SU-DHL-6 (cell line): ENCODE measurements around the gene GPATCH4.

ENCODE experiments used
- H2AFZ ChIP-seq: fragments of 200-600 bp; sonication (generic); 2 replicates; pipeline ENCODE4 v1.6.1; 2014; ENCODE audit warnings: low read depth, mild to moderate bottlenecking, moderate library complexity, mixed read lengths, antibody characterized with exemption, low read length; ENCODE audit not compliant: severe bottlenecking
- H3F3A ChIP-seq: fragments of 200-600 bp; shearing (Covaris generic); 2 replicates; pipeline ENCODE4 v1.6.0; 2016; ENCODE audit warnings: antibody characterized with exemption, mild to moderate bottlenecking; ENCODE audit not compliant: insufficient read depth
- H3K27ac ChIP-seq: fragments of 200-600 bp; sonication (generic); 2 replicates; pipeline ENCODE4 v1.5.1; 2016; ENCODE audit warnings: low read depth, mild to moderate bottlenecking, low read length, moderate library complexity, mixed read lengths
- H3K27me3 ChIP-seq: fragments of 200-600 bp; sonication (generic), shearing (Covaris generic); 2 replicates; pipeline ENCODE4 v1.6.0; 2014; ENCODE audit warnings: mild to moderate bottlenecking, low read length
- H3K36me3 ChIP-seq: fragments of 200-600 bp; sonication (generic); 2 replicates; pipeline ENCODE4 v1.6.1; 2014; ENCODE audit warnings: mild to moderate bottlenecking, low read length, mixed read lengths
- H3K4me2 ChIP-seq: fragments of 300-600, 200-600 bp; shearing (Covaris generic), sonication (generic); 2 replicates; pipeline ENCODE4 v1.6.0; 2014; ENCODE audit warnings: low read length, low read depth, mild to moderate bottlenecking; ENCODE audit not compliant: poor library complexity, severe bottlenecking
- H3K4me3 ChIP-seq: fragments of 200-600 bp; sonication (generic); 2 replicates; pipeline ENCODE4 v1.5.1; 2014; ENCODE audit warnings: antibody characterized with exemption, low read length, mild to moderate bottlenecking, mixed read lengths; ENCODE audit not compliant: insufficient read depth, poor library complexity, severe bottlenecking
- H3K79me2 ChIP-seq: fragments of 200-600 bp; sonication (generic); 2 replicates; pipeline ENCODE4 v1.6.1; 2014; ENCODE audit warnings: mild to moderate bottlenecking, low read length, moderate library complexity; ENCODE audit not compliant: insufficient read depth
- H3K9ac ChIP-seq: fragments of 200-600 bp; sonication (generic); 2 replicates; pipeline ENCODE4 v1.7.0; 2014; ENCODE audit warnings: mild to moderate bottlenecking, low read length
- H3K9me2 ChIP-seq: fragments of 200-600 bp; sonication (generic); replicated peaks from 2 replicates; pipeline ENCODE4 v1.6.1; 2014; ENCODE audit warnings: low read length; ENCODE audit not compliant: insufficient read depth
- H3K9me3 ChIP-seq: fragments of 200-600 bp; sonication (generic); 2 replicates; pipeline ENCODE4 v1.6.1; 2014; ENCODE audit warnings: low read length, mixed read lengths; ENCODE audit not compliant: insufficient read depth
- H4K20me1 ChIP-seq: fragments of 200-600 bp; sonication (generic); 2 replicates; pipeline ENCODE4 v1.6.1; 2014; ENCODE audit warnings: low read depth, mild to moderate bottlenecking, antibody characterized with exemption, low read length, moderate library complexity, mixed read lengths
- EZH2phosphoT487 ChIP-seq: fragments of 200-600 bp; sonication (generic), shearing (Covaris generic); conservative IDR thresholded peaks from 2 replicates; pipeline ENCODE4 v1.6.1; 2018; ENCODE audit warnings: mild to moderate bottlenecking, antibody characterized with exemption, low read length, moderate library complexity, mixed read lengths
- TF ChIP-seq, protein P1 (sequence below): fragments of 200-600 bp; sonication (generic); IDR thresholded peaks from one replicate; pipeline ENCODE4 v1.5.1; 2017; ENCODE audit warnings: antibody characterized with exemption, mild to moderate bottlenecking, low read length, moderate library complexity; ENCODE audit not compliant: insufficient read depth, poor library complexity, severe bottlenecking

Gene GPATCH4

GRCh38 chr1:156559086-156559796, 42.0 kb downstream of the GPATCH4 start:
- no peak overlapping the region for H3K9ac ChIP-seq
- TF ChIP-seq, protein P1, sequence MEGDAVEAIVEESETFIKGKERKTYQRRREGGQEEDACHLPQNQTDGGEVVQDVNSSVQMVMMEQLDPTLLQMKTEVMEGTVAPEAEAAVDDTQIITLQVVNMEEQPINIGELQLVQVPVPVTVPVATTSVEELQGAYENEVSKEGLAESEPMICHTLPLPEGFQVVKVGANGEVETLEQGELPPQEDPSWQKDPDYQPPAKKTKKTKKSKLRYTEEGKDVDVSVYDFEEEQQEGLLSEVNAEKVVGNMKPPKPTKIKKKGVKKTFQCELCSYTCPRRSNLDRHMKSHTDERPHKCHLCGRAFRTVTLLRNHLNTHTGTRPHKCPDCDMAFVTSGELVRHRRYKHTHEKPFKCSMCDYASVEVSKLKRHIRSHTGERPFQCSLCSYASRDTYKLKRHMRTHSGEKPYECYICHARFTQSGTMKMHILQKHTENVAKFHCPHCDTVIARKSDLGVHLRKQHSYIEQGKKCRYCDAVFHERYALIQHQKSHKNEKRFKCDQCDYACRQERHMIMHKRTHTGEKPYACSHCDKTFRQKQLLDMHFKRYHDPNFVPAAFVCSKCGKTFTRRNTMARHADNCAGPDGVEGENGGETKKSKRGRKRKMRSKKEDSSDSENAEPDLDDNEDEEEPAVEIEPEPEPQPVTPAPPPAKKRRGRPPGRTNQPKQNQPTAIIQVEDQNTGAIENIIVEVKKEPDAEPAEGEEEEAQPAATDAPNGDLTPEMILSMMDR: no peak
- no peak for TF ChIP-seq EZH2phosphoT487
- no peak overlapping the region for H3K27ac ChIP-seq
- no peaks in the 10 kb centered on the region for H4K20me1 ChIP-seq
- no peaks in the 10 kb centered on the region for H3K79me2 ChIP-seq
- H3F3A ChIP-seq: no peaks in the 10 kb centered on the region
- no peak overlapping the region for H2AFZ ChIP-seq
- H3K4me3 ChIP-seq: no peak overlapping the region
- H3K36me3 ChIP-seq: no peaks in the 10 kb centered on the region
- H3K4me2 ChIP-seq: no peak overlapping the region
- no peaks in the 10 kb centered on the region for H3K27me3 ChIP-seq
- H3K9me2 ChIP-seq: no peaks in the 10 kb centered on the region
- no peaks in the 10 kb centered on the region for H3K9me3 ChIP-seq

GRCh38 chr1:156556354-156556753, 44.9 kb downstream of the GPATCH4 start:
- no peaks in the 10 kb centered on the region for H4K20me1 ChIP-seq
- H3F3A ChIP-seq: no peaks in the 10 kb centered on the region
- no peak overlapping the region for H3K27ac ChIP-seq
- no peak overlapping the region for H3K9ac ChIP-seq
- no peak overlapping the region for H2AFZ ChIP-seq
- no peaks in the 10 kb centered on the region for H3K9me3 ChIP-seq
- H3K4me2 ChIP-seq: no peak overlapping the region
- H3K9me2 ChIP-seq: no peaks in the 10 kb centered on the region
- no peak overlapping the region for H3K4me3 ChIP-seq
- no peaks in the 10 kb centered on the region for H3K79me2 ChIP-seq
- no peaks in the 10 kb centered on the region for H3K27me3 ChIP-seq
- no peaks in the 10 kb centered on the region for H3K36me3 ChIP-seq
- no peak for TF ChIP-seq EZH2phosphoT487
- TF ChIP-seq, protein P1: no peak

GRCh38 chr1:156555715-156556114, 45.6 kb downstream of the GPATCH4 start:
- no peak overlapping the region for H3K4me2 ChIP-seq

More at GRCh38 chr1:156555715-156556114, 45.6 kb downstream of the GPATCH4 start:
- Histone ChIP-seq H2AFZ (no peak overlapping the region), H3K9me3 (no peaks in the 10 kb centered on the region), H3K27ac (no peak overlapping the region), H3K36me3 (no peaks in the 10 kb centered on the region), H3K79me2 (no peaks in the 10 kb centered on the region), H3F3A (no peaks in the 10 kb centered on the region), H4K20me1 (no peaks in the 10 kb centered on the region), H3K4me3 (no peak overlapping the region), H3K9ac (no peak overlapping the region), H3K9me2 (no peaks in the 10 kb centered on the region), H3K27me3 (no peaks in the 10 kb centered on the region)
- TF ChIP-seq, protein P1: no peak
